HepG2 (cell line): ENCODE data around the gene NSF.

Experiments
- CTCF ChIP-seq: sonication (generic); formaldehyde crosslinking; IDR thresholded peaks from 2 replicates; pipeline ENCODE4 v1.5.0; 2020; ENCODE audit warnings: mild to moderate bottlenecking, missing genetic modification reagents, moderate library complexity
- EP300 ChIP-seq, 3 experiments: sonication (generic) in 1 of 3; formaldehyde crosslinking in 1 of 3; IDR thresholded peaks; 2 replicates each; pipeline versions ENCODE4 v1.5.1 to v1.6.1; 2011 to 2020; ENCODE audit warnings: low read depth in 2 of 3, low read length in 2 of 3, borderline replicate concordance in 1 of 3, improper control_type of control experiment in 1 of 3, mild to moderate bottlenecking in 1 of 3, missing genetic modification reagents in 1 of 3, moderate library complexity in 1 of 3
- SP1 ChIP-seq, 2 experiments: fragments of 450-650 bp in 1 of 2; sonication (generic) in 1 of 2; formaldehyde crosslinking in 1 of 2; IDR thresholded peaks; 2 replicates each; pipeline versions ENCODE4 v1.4.0 to v1.6.1; 2016 to 2020; ENCODE audit warnings: missing genetic modification reagents in 1 of 2
- SRSF4 ChIP-seq: fragments of 200-400 bp; formaldehyde crosslinking; IDR thresholded peaks from one replicate; pipeline ENCODE4 v1.6.1; 2018; ENCODE audit warnings: mild to moderate bottlenecking, low read depth, low read length, moderate library complexity; ENCODE audit not compliant: poor library complexity, severe bottlenecking
- TEAD3 ChIP-seq: optimal IDR thresholded peaks from 2 replicates; pipeline ENCODE3; 2016; ENCODE audit warnings: borderline replicate concordance

GRCh38 chr17:46730026-46730425, 139.6 kb downstream of the NSF start:
- TF ChIP-seq CTCF (CRISPR knock-in tag) (no peak), SP1 (IDR thresholded peaks at IDR 0.05) (no peak), SP1 (CRISPR knock-in tag; IDR thresholded peaks at IDR 0.05) (no peak), TEAD3 (CRISPR knock-in tag) (no peak), SRSF4 (no peak), EP300 (IDR thresholded peaks at IDR 0.05; ENCODE audit: low read depth in 2 of 2, low read length in 2 of 2) (no peak), EP300 (CRISPR knock-in tag; IDR thresholded peaks at IDR 0.05; ENCODE audit: borderline replicate concordance) (no peak)
